Osteoblast (primary cell): ENCODE results near the gene LHPP. TPM values are rescaled to one million over a fixed set of nuclear protein-coding genes. Genes with fewer than 3 reads are reported as not detected.

ENCODE experiments used
- DNase-seq: peaks from one replicate; pipeline ENCODE4 v3.0.0; 2011; ENCODE audit warnings: low spot score, mixed read lengths; ENCODE audit not compliant: insufficient read length; ENCODE audit errors: missing footprints
- H2AFZ ChIP-seq: 2 replicates; pipeline ENCODE4 v1.6.0; 2011; ENCODE audit warnings: mild to moderate bottlenecking, low read length
- H3K27ac ChIP-seq: 2 replicates; pipeline ENCODE4 v1.5.1; 2011; ENCODE audit warnings: mild to moderate bottlenecking, low read depth, low read length, moderate library complexity
- H3K27me3 ChIP-seq: 2 replicates; pipeline ENCODE4 v1.6.0; 2012; ENCODE audit warnings: mild to moderate bottlenecking, control low read depth, inconsistent platforms, low read length, moderate library complexity; ENCODE audit not compliant: insufficient read depth
- H3K36me3 ChIP-seq: 2 replicates; pipeline ENCODE4 v1.5.1; 2011; ENCODE audit warnings: mild to moderate bottlenecking, low read length, control low read depth, moderate library complexity; ENCODE audit not compliant: insufficient read depth
- H3K4me1 ChIP-seq: 2 replicates; pipeline ENCODE4 v1.5.1; 2011; ENCODE audit warnings: mild to moderate bottlenecking, low read length, control low read depth, moderate library complexity; ENCODE audit not compliant: insufficient read depth
- H3K4me2 ChIP-seq: 2 replicates; pipeline ENCODE4 v1.6.0; 2011; ENCODE audit warnings: mild to moderate bottlenecking, low read length; ENCODE audit not compliant: insufficient read depth
- H3K4me3 ChIP-seq: fragments of 200-600 bp; sonication (generic); 3 replicates; pipeline ENCODE4 v1.5.1; 2012; ENCODE audit warnings: mild to moderate bottlenecking, low read length, inconsistent platforms; ENCODE audit not compliant: insufficient read depth
- H3K79me2 ChIP-seq: 2 replicates; pipeline ENCODE4 v1.6.0; 2012; ENCODE audit warnings: mild to moderate bottlenecking, low read length, control low read depth, inconsistent platforms; ENCODE audit not compliant: insufficient read depth
- H3K9me3 ChIP-seq: 2 replicates; pipeline ENCODE4 v1.5.1; 2011; ENCODE audit warnings: low read depth, low read length, control low read depth
- H4K20me1 ChIP-seq: 2 replicates; pipeline ENCODE4 v1.6.0; 2012; ENCODE audit warnings: mild to moderate bottlenecking, low read length, control low read depth; ENCODE audit not compliant: insufficient read depth
- total RNA-seq: library from RNA; depleted of rRNA; stranded (reverse); fragments of >200 nt; gene quantifications from 2 replicates; pipeline ENCODE4 v1.2.3, GENCODE V29; 2012
- TF ChIP-seq, protein P1 (sequence below): IDR thresholded peaks from 2 replicates; pipeline ENCODE4 v1.5.1; 2011; ENCODE audit warnings: mild to moderate bottlenecking, low read depth, low read length, moderate library complexity; ENCODE audit errors: extremely low read depth

LHPP gene
- total RNA-seq, 1 donor, result 17.7 TPM

DNA sequence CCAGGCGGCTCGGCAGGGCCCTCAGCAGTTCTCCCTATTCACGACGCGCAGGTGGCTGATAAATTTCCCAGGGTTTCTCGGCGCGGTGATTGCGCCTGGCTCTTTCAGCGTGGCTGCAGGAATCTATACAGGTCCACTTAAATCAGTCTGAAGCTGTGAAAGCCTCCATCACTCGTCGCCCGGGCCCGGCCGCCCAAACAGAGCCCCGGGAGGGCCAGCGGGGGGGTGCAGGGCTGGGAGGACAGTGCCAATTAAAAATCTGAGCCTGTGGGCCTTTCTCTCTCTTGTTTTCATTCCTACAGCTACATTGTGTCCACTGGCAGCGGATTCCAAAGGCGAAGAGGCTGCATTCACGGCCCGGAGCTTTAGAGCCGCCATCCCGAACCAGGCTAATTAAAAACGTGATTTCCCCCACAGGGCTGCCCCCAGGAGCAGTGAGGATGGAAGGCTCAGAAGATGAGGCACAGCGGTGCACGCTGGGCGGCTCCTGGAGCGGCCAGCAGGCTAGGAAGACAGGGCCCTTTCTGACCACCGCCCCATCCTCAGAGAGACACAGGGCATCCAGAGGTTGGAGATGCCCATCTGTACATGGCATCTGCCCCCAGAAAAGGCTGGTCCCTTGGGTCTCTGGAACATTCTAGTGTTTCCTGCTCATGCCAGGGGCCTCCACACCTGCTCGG, 181.8 kb downstream of the LHPP start:
- TF ChIP-seq, protein P1, sequence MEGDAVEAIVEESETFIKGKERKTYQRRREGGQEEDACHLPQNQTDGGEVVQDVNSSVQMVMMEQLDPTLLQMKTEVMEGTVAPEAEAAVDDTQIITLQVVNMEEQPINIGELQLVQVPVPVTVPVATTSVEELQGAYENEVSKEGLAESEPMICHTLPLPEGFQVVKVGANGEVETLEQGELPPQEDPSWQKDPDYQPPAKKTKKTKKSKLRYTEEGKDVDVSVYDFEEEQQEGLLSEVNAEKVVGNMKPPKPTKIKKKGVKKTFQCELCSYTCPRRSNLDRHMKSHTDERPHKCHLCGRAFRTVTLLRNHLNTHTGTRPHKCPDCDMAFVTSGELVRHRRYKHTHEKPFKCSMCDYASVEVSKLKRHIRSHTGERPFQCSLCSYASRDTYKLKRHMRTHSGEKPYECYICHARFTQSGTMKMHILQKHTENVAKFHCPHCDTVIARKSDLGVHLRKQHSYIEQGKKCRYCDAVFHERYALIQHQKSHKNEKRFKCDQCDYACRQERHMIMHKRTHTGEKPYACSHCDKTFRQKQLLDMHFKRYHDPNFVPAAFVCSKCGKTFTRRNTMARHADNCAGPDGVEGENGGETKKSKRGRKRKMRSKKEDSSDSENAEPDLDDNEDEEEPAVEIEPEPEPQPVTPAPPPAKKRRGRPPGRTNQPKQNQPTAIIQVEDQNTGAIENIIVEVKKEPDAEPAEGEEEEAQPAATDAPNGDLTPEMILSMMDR, result no peak
- H3K36me3 ChIP-seq, result no peaks in the 10 kb centered on the region
- no peak for DNase-seq
- no peaks in the 10 kb centered on the region for H3K79me2 ChIP-seq
- H3K4me3 ChIP-seq, result no peak overlapping the region
- H3K4me1 ChIP-seq, result peaks cover 32% of the 10 kb centered on the region
- no peaks in the 10 kb centered on the region for H3K9me3 ChIP-seq
- H3K27me3 ChIP-seq, result no peaks in the 10 kb centered on the region
- H3K27ac ChIP-seq, result no peak overlapping the region
- peaks cover 42% of the 10 kb centered on the region for H4K20me1 ChIP-seq
- H2AFZ ChIP-seq, result no peak overlapping the region
- H3K4me2 ChIP-seq, result no peak overlapping the region

DNA sequence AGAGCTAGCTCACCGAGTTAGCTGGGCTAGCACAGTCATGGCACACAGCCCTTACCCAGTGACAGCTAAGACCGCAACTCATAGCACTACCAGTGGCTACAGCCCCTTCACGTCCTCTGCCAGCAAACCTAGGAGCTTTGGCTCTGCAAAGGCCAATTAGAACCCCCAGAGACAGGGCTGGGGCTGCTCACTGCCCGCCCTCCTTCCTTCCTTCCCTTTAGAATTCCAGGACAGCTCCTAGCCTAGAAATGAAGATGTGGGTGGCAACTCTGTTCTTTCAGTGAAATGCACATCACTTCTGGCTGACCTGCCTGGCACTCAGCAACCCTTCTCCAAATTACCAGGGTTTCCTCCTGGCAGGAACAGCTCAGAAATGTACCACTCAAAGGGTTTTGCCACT, 182.6 kb downstream of the LHPP start:
- Histone ChIP-seq H3K79me2 (no peaks in the 10 kb centered on the region), H3K27me3 (no peaks in the 10 kb centered on the region), H3K36me3 (no peaks in the 10 kb centered on the region), H3K4me2 (no peak overlapping the region), H3K27ac (no peak overlapping the region), H3K9me3 (no peaks in the 10 kb centered on the region), H4K20me1 (peaks cover 45% of the 10 kb centered on the region), H3K4me3 (no peak overlapping the region), H2AFZ (no peak overlapping the region), H3K4me1 (peaks cover 38% of the 10 kb centered on the region)
- TF ChIP-seq, protein P1, result no peak
- no peak for DNase-seq

DNA sequence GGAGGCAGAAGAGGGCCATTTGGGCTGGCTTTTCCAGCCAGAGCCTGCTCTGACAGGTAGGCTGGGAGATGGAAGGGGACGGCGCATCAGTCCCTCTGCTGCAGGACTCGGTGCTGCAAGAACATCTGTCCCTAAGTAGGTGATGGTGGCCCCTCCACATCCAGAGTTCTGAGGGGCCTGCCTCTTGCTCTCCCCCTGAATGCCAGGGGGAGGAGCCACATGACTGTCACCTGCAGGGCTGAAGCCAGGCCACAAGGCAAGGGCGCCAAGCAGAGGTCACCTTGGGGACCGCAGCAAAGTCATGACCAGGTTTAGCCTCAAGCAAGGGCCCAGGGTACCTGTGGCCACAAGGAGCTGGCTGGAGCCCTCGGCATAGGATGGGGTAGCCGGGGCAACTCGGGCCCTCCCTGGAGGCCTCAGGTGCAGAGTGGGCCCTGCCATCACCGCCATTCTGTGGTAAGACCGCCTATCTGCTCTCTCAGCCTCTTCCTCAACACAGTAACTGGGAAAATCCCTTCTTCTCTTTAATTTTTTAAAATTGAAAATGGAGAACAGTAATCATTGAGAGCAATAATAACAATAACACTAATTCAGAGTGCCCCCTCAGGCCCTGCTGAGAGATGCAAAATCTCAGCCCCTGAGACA, 183.3 kb downstream of the LHPP start:
- TF ChIP-seq, protein P1, result no peak
- no peak overlapping the region for H2AFZ ChIP-seq
- no peaks in the 10 kb centered on the region for H3K36me3 ChIP-seq
- no peaks in the 10 kb centered on the region for H3K9me3 ChIP-seq
- H3K27me3 ChIP-seq, result no peaks in the 10 kb centered on the region
- H3K4me1 ChIP-seq, result peaks cover 38% of the 10 kb centered on the region
- H3K27ac ChIP-seq, result no peak overlapping the region
- H3K79me2 ChIP-seq, result no peaks in the 10 kb centered on the region
- no peak overlapping the region for H3K4me3 ChIP-seq
- no peak for DNase-seq
- H4K20me1 ChIP-seq, result peaks cover 39% of the 10 kb centered on the region
- no peak overlapping the region for H3K4me2 ChIP-seq

GRCh38 chr10:124645467-124646095, 184.0 kb downstream of the LHPP start:
- H3K9me3 ChIP-seq, result no peaks in the 10 kb centered on the region
- peaks cover 34% of the 10 kb centered on the region for H4K20me1 ChIP-seq
- no peak for DNase-seq
- no peak overlapping the region for H3K27ac ChIP-seq
- H3K4me2 ChIP-seq, result no peak overlapping the region
- H3K79me2 ChIP-seq, result no peaks in the 10 kb centered on the region
- H3K4me3 ChIP-seq, result no peak overlapping the region
- no peaks in the 10 kb centered on the region for H3K36me3 ChIP-seq
- TF ChIP-seq, protein P1, result no peak
- no peak overlapping the region for H2AFZ ChIP-seq
- H3K27me3 ChIP-seq, result no peaks in the 10 kb centered on the region
- peaks cover 38% of the 10 kb centered on the region for H3K4me1 ChIP-seq
